T-helper 2 cell treated with Interferon-gamma antibody and Interleukin-4, amounts not matched to agents 5 μg/mL and 100 μg/mL, for 36 hours (primary cell): ENCODE results near the gene PDCD10.

ENCODE experiments used
- DNase-seq: peaks from one replicate; pipeline ENCODE4 v3.0.0; 2021; ENCODE audit warnings: low spot score
- H3K27ac Mint-ChIP-seq: one replicate; pipeline ENCODE4 v1.8.0; 2021; ENCODE audit warnings: mild to moderate bottlenecking, mixed read lengths
- H3K27me3 Mint-ChIP-seq: one replicate; pipeline ENCODE4 v1.8.0; 2021; ENCODE audit warnings: low read depth, mixed read lengths
- H3K36me3 Mint-ChIP-seq: one replicate; pipeline ENCODE4 v1.8.0; 2021; ENCODE audit warnings: low read depth, mixed read lengths
- H3K4me1 Mint-ChIP-seq: one replicate; pipeline ENCODE4 v1.8.0; 2021; ENCODE audit warnings: low read depth, mixed read lengths
- H3K4me3 Mint-ChIP-seq: one replicate; pipeline ENCODE4 v1.8.0; 2022; ENCODE audit warnings: mild to moderate bottlenecking, moderate library complexity, mixed read lengths
- H3K9me3 Mint-ChIP-seq: one replicate; pipeline ENCODE4 v1.8.0; 2021; ENCODE audit warnings: mixed read lengths

Gene PDCD10

DNA sequence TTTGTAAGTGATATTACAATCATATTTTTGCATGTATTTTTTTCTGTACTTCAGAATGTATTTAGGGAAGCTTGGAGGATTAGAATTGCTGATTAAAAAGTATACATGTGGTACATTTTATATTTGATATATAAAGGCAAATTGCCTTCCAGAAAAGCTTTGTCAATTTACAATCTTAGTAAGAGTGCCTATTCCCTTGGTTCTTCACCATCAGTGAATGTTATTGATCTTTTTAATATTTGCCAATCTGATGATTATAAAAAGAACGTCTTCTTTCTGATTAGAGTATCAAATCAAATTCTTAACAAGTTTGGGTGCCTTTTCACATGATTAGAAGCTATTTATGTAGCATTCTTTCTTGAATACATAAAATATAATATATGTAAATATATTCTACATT is 90.1 kb downstream of the PDCD10 start:
- DNase-seq, result no peak
- H3K27me3 Mint-ChIP-seq, result peaks cover 2% of the 10 kb centered on the region
- no peak overlapping the region for H3K4me3 Mint-ChIP-seq

More for the DNA sequence above, 90.1 kb downstream of the PDCD10 start:
- Mint-ChIP-seq H3K4me1 (no peaks in the 10 kb centered on the region), H3K9me3 (no peaks in the 10 kb centered on the region), H3K27ac (no peak overlapping the region), H3K36me3 (no peaks in the 10 kb centered on the region)
